CD4-positive, alpha-beta T cell treated with Interleukin-17A for 4 hours (primary cell): Measurements from ENCODE around the gene SPOCK2.

Experiments
- DNase-seq: peaks from one replicate; pipeline ENCODE4 v3.0.0-alpha.2; 2020; ENCODE audit warnings: mixed read lengths

Gene SPOCK2

DNA sequence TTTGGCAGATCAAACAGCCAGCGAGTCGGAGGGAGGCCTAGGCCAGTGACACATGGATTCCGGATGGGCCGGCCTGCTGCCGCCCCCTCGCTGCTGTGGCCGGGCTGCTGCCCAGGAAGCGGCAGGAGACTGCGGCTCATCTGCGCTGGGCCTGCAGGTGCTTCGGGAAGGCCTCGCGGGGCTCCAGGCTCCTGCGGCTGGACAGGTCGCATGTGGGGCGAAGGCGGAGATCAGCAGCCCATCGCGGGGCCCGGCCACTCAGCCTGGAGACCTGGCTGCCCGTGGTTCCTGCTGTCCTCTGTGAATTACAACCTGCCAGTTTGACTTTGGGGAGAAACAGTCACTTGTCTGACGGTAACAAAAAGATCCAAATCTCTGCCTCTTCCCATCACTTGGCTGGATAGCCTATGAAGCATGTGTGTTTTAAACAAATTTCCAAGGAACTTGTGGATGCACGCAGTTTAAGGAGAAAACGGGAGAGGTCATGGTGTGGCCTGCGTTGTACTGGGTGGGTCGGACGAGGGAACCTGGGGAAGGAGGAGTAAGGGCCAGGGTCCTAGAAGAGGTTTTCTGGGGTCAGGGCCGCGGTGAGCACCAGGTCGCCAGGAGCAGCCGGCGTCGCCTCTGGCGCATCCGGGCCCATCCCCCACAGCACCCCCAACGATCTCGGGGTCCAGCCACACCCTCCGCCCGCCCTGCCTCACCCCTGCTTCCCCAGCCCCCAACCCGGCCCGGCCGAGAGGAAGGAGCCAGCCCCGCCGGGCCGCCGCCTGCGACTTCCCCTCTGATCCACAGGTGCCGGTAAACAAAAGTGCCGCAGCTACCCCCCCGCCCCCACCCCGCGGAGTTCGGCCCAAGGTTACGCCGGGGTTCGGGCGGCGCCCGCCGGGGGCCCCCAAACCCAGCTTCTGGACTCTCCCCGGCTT lies 1.6 kb downstream of the SPOCK2 start:
- DNase-seq = peak; percentile 90

DNA sequence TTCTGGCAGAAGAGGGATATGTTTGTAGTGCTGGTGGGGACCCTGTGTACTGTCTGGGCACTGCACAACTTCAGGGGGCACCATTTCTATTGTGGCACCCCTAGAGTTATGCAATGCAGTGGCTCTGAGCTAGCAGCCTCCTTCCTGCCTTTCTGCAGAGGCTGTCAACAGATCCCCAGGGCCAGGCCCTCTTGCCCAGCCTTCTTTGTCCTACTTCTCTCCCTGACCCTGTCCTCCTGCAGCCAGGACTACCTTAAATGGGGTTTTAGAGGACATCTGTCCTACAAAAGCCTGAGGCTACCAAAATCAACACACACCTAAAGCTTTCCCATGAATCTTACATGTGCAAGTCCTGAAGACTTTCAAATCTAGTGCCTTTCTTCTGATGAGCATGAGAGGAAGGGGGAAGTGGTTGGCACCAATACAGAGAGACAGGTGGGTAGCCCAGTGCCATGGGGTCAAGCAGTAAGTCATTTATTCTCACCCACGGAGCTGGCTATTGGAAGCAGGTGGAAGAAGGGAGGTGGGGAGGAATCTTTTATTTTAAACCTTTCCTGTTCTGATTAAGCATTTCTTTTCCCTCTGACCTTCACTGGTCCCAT lies 2.4 kb downstream of the SPOCK2 start:
- DNase-seq = no peak

DNA sequence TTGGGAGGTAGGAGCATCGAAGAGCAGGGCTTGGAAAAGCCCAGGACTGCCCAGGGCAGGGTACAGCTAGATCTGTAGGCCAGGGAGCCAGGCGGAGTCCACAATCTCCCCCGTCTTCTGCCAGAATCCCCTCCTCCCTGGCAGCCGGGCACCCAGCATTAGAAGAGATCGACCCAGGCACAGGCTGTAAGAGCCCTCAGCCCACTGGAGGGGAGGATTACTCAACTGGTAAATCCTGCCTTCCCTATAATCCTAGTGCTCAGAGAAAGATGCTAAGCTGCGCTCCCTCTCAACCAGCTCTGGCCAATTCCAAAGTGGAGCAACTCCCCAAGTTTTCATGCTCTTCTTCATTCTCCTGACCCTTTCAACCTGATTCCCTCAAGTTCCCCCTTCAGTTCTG lies 3.2 kb downstream of the SPOCK2 start:
- DNase-seq = no peak

DNA sequence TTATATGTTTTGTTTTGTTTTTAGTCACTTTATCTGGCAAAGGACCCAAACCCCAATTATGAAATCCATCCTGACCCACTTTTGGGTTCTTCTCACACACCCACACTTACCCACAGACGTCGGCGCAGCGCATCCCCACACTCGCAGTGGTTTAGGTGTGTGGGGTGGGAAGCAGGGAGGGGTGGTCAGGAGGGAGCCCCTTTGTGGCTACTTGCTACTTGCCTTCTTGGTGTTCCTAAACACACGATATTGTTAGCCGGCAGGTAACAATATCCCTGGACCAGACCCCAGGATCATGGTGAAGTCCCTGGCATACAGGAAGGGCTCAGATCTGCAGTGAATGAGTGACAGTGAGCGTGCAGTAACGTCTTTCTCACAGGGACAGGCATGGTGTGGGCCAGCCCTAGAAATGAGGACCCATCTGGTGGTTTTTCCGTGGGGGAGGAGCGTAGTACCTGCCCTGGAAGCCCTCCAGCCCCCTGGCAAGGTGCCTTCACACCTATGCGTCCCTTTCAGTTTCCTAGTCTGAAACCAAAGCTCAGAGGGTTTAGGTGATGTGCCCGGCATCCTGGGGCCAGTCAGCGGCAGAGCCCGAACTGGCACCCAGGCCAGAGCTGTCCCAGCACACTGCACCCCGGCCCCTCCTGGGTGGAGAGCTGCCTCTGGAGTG lies 4.4 kb downstream of the SPOCK2 start:
- DNase-seq = peak; percentile 68

DNA sequence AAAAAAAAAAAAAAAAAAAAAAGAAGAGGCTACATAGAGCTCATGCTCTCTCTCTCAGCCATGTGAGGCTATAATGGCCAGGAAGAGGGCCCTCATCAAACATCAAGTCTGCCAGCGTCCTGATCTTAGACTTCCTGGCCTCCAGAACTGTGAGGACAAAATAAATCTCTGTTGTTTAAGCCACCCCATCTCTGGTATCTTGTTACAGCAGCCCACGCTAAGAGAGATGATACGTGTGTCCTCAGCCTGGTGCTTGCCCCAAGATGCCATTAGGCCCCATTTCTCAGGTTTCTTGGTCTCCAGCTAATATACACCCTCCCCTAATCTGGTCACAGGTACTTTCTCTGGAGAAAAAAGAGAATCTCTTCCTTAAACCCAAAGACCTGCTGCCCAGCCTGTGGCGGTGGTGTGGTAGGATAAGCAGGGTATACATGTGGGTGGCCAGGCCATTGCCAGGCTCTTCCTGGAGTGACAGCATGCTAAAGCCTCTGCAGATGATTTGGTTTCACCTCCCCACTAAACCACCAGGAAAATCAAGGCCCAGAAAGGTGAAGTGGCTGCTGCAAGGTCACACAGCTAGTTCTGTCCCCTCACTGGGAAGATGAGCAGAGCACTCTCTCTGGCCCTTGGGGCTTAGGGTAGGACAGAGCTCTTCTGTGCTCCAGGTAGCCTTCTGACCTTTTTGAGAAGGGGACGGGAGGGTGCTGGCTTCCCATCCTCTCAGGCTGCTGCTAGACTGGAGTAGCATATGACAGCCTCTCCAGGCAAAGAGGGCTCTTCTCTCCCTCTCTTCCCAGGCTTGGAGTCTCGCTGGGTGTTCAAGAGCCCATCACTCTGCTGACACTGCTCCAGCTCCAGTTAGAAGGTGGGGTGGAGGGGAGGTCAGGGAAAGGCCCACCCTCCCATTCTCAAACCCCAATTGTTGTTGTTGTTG lies 5.2 kb downstream of the SPOCK2 start:
- no peak for DNase-seq

DNA sequence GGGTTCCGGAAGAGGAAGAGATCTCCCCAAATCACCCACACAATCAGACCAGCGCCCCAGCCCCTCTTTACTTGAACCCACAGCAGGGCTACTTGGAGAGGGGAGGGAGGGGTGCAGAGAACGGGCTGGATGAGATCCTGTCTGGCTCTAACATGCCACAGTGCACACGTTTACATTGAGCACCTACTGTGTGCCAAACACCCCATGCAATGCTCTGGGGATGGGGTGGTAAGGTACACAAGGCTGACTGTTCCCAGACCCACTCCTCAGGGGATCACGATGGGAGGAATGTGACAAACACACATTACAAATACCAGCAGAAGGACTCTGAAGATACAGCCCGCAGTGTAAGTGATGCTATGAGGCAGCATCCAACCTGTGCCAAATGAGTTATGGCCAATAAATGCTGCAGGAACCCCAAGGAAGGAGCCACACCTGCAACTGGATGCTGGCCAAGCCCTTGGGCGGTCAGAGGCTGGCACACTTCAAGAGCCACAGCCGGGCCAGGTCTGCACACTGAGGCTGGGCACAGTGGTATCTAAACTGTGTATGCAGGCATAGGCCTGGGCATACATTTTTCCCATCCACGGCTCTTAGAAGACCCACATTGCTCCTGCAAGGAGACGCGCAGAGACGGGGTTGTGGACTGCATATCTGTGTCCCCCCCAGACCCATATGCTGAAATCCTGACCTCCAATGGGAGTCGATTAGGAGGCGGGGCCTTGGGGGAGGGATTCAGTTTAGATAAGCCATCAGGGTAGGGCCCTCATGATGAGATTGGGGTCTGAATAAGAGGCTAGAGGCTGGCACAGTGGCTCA lies 6.4 kb downstream of the SPOCK2 start:
- no peak for DNase-seq

DNA sequence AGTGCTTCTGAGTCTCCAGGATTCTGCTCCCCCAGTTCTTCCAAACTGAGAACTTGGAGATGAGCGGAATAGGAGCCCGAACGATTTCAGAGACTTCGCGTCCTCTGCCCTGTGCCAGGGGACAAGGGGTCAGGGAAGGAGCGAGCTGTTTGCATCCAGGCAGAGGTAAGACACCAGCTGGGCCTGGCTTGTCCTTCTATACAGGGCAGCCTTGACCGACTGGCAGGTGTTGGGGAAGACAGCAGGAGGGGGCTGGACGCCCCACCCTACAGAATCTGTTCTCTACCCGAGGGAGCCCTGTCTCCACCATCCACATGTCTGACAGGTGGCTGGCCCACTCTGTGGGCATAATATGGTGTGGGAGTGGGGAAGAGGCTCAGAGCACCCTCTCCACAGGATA lies 7.1 kb downstream of the SPOCK2 start:
- DNase-seq = no peak

DNA sequence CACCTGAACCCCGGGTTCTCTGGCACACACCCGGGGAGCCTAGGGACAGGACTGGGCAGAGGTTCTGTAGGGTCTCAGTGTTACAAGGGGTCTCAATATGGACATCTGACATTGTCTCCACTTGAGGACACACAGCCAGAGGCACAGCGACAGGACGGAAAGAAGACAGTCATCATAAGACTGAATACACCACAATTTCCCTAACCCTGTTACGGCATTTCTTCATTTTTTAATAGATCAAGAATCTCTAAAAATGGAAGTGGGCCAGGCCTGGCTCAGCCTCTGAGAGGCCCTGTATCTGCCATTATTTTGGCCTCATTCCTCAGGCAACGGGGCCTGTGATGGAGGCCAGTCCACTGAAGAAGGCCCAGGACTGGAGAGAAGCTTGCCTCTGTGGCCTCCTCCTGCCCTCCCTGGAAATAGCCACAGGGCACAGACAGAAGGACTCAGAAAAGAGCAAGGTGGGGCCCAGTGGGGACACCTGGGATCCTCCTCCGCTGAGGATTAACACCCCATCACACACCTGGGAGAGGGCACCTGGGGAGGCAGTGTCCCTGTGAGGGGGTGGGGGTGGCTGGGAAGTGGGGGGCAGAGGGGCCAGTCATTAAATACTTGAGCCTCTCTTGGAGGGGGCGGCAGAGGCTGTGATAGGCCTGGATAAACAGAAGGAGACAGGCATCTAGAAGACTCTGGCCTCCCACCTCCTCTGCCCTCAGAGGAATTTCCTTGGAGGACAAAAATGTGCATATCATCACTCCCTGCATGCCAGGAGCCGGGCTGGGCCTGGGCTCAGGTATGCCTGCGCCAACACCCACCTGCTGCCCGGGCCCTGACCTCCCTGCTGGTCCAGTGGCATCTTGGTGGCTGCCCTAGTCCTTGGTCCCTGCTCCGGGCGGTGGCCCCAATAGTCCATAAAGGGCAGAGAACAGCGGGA lies 8.0 kb downstream of the SPOCK2 start:
- no peak for DNase-seq

DNA sequence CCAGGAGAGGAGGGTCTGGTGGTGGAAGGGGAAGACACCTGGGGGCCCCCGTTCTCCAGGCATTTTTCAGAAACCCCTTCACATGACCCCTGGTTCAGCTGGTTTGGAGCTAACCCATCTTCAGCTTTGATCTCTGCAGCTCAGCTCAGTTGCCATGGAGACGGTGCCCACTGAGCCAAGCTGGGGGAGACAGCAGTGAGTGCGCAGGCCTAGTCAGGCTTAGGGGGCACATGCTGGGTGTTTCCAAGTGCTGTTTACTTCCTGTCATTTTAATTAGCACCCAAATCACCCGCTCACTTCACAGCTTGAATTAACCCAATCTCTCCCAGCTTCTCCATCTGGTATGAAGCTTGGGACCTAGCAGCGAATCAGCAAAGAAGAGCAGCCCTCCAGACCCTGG lies 9.0 kb downstream of the SPOCK2 start:
- peak; percentile 73 for DNase-seq

DNA sequence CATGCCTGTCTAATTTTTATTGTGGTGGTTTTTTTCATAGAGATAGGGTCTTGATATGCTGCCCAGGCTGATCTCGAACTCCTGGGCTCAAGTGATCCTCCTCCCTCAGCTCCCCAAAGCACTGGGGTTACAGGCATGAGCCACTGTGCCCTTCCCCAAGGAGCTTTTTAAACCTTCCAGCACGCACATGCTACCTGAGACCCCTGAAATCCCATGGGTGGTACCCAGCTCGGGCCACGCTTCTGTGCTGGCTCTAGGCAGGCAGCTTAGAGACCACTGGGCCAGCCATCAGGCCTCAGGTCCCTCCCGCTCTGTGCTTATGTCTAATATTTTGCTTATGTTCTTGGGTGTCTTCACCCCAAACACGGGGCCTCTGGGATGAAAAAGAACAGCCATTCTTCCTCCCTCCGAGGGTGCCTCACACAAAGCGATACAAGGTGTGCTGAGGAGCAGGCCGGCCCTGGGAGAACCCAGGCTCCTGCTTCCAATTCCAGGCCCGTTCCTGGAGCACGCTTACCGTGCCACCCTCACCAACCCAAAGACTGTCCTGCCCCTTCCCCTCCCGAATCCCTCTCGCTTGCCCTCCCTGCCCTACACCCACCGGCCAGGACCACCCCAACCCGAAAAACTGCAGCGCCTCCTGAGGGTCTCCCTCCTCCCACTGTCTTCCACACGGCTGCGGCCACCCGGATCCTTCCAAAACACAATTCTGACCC lies 10.9 kb downstream of the SPOCK2 start:
- DNase-seq = no peak

DNA sequence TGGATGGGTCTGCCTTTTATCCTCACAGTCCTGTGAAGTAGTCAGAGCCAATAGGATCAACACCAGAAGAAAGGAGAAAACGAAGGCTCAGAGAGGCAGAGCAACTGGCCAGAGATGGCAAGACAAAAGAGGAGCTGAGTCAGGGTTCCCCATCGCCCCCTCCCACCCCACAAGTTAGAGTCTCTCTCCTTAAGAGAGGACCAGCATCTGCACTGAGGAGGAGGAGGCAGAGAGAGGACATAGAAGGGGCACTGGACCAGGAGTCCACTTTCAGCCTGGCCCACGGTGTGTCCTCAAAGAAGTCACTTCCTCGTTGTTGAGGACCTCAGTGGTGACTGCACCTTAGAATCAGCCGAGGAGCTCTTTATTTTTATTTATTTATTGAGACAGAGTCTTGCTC lies 11.6 kb downstream of the SPOCK2 start:
- DNase-seq = no peak

DNA sequence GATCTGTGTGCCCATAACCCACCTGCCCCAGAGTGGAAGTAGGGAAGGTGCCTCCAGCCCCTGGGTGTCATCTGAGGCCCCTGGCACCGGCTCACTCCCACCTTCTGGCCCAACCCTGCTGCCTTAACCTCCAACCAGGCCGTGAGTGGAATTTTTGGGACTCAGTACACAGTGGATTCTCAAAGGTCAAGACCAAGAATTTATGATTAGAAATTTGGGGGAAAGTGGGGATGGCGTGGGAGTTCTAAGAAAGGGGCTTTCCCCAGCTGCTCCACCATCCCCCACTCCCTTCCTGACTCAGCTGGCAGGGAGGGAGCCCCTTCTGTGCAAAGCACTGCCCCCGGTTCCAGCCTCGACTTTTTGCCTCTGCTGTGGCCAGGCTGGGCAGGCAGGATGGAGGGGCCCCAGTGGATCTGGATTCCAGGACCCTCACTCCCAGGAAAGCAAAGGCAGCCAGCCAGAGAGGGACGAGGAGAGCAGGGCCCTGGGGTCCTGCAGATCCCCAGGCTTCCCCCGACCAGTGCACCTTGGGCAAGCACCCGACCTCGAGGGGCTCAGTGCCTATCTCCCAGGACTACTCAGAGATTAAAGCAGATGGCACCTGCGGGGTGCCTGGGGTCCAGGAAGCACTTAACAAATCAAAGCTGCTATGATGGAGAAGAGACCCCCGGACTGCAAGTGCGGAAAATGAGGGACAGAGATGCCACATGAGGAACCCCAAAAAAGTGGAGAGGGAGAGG lies 12.8 kb downstream of the SPOCK2 start:
- no peak for DNase-seq

DNA sequence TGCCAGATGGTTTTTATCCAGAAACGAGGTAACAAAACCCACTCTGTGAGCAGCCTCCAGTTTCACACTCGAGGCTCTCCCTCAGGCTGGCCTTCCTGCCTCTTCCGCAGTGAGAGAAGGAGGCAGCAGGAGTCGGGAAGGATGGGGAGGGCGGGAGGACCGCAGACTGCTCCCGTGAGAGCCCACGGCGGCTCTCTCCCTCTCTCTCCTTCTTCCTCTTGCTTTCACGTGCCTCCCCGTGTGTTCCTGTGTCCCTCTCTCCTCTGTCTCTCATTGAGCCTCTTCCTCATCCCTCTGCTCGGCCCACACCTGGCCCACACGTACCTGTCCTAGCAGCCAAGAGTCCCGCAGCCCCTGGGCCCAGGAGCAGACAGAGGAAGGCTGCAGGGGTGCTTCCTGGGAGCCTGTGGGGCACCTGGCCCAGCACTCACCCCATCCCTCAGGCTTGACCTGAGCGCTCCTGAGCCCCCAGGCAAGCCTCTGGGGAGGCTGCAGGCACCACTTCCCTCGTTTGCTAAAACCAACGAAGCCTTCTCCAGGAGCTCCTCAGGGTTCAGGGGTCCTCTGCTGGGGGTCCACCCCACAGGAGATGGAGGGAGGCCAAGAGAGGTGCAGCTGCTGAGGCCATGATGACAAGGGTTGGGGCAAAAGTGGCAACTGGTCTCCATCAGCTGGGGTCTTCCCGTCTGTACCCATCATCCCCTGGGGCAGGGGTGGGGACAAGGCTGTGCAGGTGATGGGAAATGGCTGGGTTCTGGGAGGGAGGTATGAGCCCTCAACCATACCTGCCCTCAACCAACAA lies 13.6 kb downstream of the SPOCK2 start:
- no peak for DNase-seq

DNA sequence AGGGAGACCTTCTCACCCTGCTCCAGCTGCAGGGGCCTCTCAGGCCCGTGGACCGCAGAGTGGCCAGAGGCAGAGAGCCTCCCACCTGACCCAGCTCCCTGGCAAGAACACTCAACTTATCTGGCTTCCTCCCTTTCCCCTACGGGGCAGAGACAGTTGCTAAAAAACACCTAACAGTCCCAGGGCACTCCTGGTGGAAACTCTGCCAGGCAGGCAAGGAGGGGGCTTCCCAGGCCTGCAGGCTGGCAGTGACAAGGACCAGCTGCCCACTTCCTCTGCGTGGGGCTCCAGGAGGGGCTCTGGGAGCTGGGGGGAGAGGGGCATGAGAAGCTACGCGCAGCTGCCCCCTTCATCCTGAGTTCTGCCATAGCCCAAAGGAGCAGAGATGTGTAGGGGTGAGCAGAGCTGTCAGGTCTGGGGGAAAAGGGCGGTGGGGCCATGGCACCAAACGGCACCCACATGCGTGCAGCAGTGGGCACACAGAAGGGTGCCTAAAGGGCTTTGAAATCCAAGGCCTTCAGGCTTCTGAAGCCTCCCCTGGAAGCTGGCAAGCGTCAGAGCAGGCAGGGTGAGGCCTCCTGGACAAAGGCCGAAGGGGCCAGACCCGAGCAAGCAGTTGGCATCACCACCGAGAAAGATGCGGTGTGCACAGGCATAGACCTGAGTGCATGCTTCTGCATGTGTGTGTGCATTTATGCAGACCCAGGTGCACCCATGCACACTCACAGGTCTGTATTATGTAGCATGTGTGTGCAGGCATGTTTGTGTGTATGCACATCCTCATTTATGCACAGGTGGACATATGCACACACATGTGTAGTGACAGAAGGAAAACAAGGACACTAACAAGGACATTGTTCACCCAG lies 14.4 kb downstream of the SPOCK2 start:
- no peak for DNase-seq

DNA sequence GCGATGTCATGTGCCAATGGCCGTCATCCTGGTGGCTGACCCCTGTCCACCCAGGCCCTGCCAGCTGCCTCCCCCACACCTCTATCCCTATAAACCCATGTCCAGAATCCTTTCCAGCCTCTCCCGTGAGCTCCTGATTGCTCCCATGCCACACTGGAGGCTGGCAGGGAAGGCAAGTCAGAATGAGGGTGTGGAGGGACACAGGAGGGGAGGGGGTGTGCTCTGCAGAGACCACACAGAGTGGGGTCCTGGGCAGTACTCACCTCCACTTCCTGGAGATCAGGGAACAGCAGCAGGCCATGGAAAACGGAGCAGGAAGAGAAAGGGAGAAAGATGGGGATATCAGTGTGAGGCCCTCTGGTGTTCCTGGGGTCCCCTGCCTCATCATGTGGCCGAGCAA lies 15.7 kb downstream of the SPOCK2 start:
- no peak for DNase-seq

DNA sequence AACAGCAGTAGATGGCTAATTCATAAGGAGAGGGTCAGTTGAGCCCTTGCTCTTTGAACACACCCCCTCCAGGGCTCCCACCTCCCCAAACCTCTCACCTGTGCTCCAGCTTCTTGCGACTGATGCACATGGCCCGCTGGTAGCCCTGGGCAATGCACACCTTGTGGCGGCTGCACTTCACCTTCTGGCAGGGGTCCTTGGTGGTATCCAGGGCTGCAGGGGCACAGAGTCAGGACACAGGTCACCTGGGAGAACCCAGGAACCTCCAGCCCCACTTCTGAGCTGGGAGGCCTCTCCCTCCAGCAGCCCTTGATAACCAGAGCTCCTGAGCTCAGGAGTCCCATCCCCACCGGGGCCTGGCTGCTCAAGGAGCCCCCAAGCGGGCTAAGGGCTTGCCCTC lies 16.3 kb downstream of the SPOCK2 start:
- no peak for DNase-seq

DNA sequence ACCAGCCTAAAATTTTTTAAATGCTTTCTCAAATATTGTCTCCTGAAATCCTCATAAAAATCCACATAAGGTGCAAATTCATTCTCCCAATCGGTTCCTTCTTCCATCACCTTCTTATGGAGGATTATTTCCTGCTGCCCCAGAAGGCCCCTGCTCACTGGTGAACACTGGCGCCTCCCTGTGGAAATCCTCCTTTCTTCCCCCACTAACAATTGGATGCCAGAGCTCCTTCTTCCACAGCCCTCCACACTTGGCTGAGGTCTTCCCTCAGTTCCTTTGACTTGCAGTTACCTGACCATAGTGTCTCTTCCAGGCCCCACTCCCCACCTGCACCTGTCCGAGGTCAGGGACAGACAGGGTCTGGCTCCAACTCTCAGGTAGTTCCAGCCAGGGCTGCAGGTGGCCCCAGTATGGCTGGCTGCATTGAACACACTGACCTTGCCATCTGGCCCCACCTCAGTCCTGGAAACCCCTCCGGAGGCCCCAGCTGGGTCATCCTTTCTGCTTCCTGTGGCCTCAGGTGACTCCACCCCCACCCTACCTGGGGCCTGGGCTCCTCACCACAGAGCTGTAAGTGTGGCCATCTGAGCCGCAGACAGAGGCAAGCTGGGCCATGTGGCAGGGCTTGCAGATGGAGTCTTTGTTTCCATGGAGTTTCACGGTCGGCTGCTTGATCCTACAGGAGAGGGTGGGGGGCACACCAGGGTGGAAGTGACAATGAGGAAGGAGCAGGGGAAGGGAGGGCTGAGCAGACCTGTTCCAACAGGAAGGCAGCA lies 18.4 kb downstream of the SPOCK2 start:
- no peak for DNase-seq
